Ovary (tissue), 9 donors: Measurements from ENCODE around the gene TFDP1. TPM values are rescaled to one million over a fixed set of nuclear protein-coding genes. Genes with fewer than 3 reads are reported as not detected.

Experiments used
- DNase-seq, 5 donors: peaks; one replicate each; pipeline ENCODE4 v3.0.0-alpha.2; 2019 to 2020
- H3K27ac ChIP-seq, 2 donors: fragments of 200-600 bp; one replicate each; pipeline versions ENCODE4 v1.5.1 to v1.8.0; 2019 to 2022
- H3K27me3 ChIP-seq: fragments of 200-600 bp; one replicate; pipeline ENCODE4 v1.8.0; 2022
- H3K36me3 ChIP-seq: fragments of 200-600 bp; sonication (generic); one replicate; pipeline ENCODE4 v1.5.1; 2019
- H3K4me1 ChIP-seq: one replicate; pipeline ENCODE4 v1.8.1; 2013; ENCODE audit warnings: mild to moderate bottlenecking, moderate library complexity; ENCODE audit not compliant: insufficient read depth
- H3K4me3 ChIP-seq: fragments of 200-600 bp; sonication (generic); one replicate; pipeline ENCODE4 v1.5.1; 2017
- H3K9me3 ChIP-seq, 2 donors: fragments of 200-600 bp in 1 of 2; sonication (generic) in 1 of 2; one replicate each; pipeline versions ENCODE4 v1.5.1 to v1.8.1; 2013 to 2019; ENCODE audit warnings: mild to moderate bottlenecking in 1 of 2, moderate library complexity in 1 of 2
- CTCF ChIP-seq, 3 donors: fragments of 450-650 bp in 2 of 3; fragments of 200-600 bp in 1 of 3; IDR thresholded peaks; one replicate each; pipeline versions ENCODE4 v1.5.1 to v1.8.0; 2016 to 2022; ENCODE audit warnings: antibody characterized with exemption in 3 of 3, mild to moderate bottlenecking in 1 of 3
- EP300 ChIP-seq: sonication (generic); formaldehyde crosslinking; IDR thresholded peaks from one replicate; pipeline ENCODE4 v1.6.1; 2017; ENCODE audit warnings: antibody characterized with exemption
- POLR2A ChIP-seq: fragments of 450-650 bp; IDR thresholded peaks from one replicate; pipeline ENCODE4 v1.6.1; 2017; ENCODE audit warnings: antibody characterized with exemption, mild to moderate bottlenecking, moderate library complexity
- WGBS, 3 donors: extraction: QIAGEN DNeasy Blood & Tissue Kit in 1 of 3; methylation state at CpG; one replicate each; pipeline versions ENCODE4 v1.1.5 to v1.1.7; 2013 to 2017; 5-methylcytosine and 5-hydroxymethylcytosine counted together
- intact Hi-C, 4 donors: fragments of 100-400 bp; cut with DNase I; formaldehyde crosslinking; loops; one replicate each; pipeline versions ENCODE4 v1.11.0 to v1.15.1; 2022 to 2023
- polyA plus RNA-seq, 2 donors: library from polyadenylated mRNA; stranded (reverse); fragments of 200-250 nt in 1 of 2; fragments of 350-450 nt in 1 of 2; fragmentation: Illumina TruSeq in 1 of 2; extraction: RNeasy Lipid Tissue Mini Kit (QIAGEN cat#74804) in 1 of 2; gene quantifications; one replicate each; pipeline ENCODE4 v1.2.3, GENCODE V29; 2013 to 2014
- total RNA-seq, 7 donors: library from RNA; depleted of rRNA in 2 of 7; stranded (reverse); fragments of >200 nt in 2 of 7; fragmentation: NEBNext Ultra II Directional in 3 of 7; extraction: Animal tissue kit (Norgen Biotek cat#: 25700) in 3 of 7; gene quantifications; one replicate each; pipeline versions ENCODE4 v1.1.0 to v1.2.4, GENCODE V29; 2016 to 2023
- donor health status: DM: no; HTN: no; CAD: no; lungs with moderate emphysema.
- donor health status: DM: no; HTN: no; CAD: no.
- donor health status: Bipolar disorder and iron deficiency.
- donor health status: DM: yes; HTN: yes; CAD: no.
- donor health status: DM: no; HTN: no; CAD: no.
- donor health status: DM: yes; HTN: yes; CAD: no.

The TFDP1 gene
- total and polyA plus RNA-seq, 9 donors, result 8.8 to 45.6 (median 33.8) TPM

DNA sequence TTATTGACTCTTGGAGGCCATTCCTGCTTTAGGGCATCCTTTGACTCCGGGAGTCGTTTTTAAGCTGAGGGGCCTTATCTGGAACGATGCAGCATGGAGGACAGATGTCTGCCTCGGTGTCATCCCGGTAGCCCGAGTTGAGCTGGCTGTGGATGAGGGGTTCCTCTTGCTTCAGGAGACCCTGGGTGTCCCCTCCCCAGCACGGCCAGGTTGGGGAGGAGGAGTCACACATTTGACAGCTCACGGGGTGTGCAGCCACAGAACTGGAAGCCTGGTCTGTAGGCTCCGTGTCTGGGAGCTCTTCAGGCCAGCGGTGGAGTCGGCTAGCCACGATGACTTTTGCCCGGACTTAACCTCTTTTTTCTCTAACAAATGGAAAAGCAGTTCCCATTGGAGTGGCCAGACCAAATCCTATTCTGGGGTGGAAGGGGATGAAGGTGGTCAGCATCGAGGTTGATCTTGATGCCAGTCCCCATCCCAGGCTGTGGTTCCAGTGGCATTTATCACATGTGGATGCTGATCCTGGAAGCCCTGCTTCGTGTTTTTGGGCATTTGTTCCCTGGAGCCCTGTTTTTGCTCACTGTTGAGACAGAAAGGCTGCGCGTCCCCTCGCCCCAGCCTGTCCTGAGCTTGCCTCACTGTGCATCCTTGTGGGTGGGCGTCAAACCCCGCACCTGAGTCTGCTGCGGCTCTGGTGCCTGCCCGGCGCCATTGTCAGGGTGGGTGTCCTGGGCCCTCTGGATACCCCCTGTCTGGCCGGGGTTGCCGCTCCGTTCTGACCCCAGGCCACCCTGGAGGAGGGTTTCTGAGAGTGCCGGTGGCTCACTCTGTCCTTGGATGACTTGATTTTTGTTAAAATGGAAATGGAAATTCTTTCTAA is 12.0 kb downstream of the TFDP1 start:
- no peak overlapping the region for H3K4me3 ChIP-seq
- DNase-seq, result peak in 3 of 5 donors; percentile 1 to 21 (median 7)
- H3K9me3 ChIP-seq, result no peaks in the 10 kb centered on the region
- H3K36me3 ChIP-seq, result no peaks in the 10 kb centered on the region
- H3K27me3 ChIP-seq, result no peaks in the 10 kb centered on the region
- TF ChIP-seq CTCF (IDR thresholded peaks at IDR 0.05), result no peak
- no peak for TF ChIP-seq POLR2A
- TF ChIP-seq EP300, result no peak
- intact Hi-C loops, result no loop called here
- H3K27ac ChIP-seq, result no peak overlapping the region
- 92 to 97% (median 92%) methylated on average over 27 of the region's 27 CpGs for WGBS, 3 donors
- no peaks in the 10 kb centered on the region for H3K4me1 ChIP-seq

GRCh38 chr13:113597391-113598080 is 13.0 kb downstream of the TFDP1 start:
- H3K4me1 ChIP-seq, result no peaks in the 10 kb centered on the region
- no peaks in the 10 kb centered on the region for H3K36me3 ChIP-seq
- H3K27me3 ChIP-seq, result no peaks in the 10 kb centered on the region
- DNase-seq, result peak in 2 of 5 donors; percentile 7 to 27
- intact Hi-C loops, result no loop called here
- whole genome bisulfite sequencing, 3 donors, result 87 to 89% (median 89%) methylated on average over 24 of the region's 24 CpGs
- no peak overlapping the region for H3K4me3 ChIP-seq
- TF ChIP-seq POLR2A (no peak), EP300 (no peak), CTCF (IDR thresholded peaks at IDR 0.05) (no peak)
- H3K27ac ChIP-seq, result no peak overlapping the region
- H3K9me3 ChIP-seq, result no peaks in the 10 kb centered on the region

- peak in 1 of 5 donors; percentile 10 for DNase-seq
- Histone ChIP-seq H3K27ac (no peak overlapping the region), H3K4me3 (no peak overlapping the region), H3K4me1 (no peaks in the 10 kb centered on the region), H3K36me3 (no peaks in the 10 kb centered on the region), H3K27me3 (no peaks in the 10 kb centered on the region), H3K9me3 (no peaks in the 10 kb centered on the region)
- intact Hi-C loops, result no loop called here
- no peak for TF ChIP-seq EP300
- 84 to 95% (median 91%) methylated on average over 5 of the region's 5 CpGs for WGBS, 3 donors
These were observed 13.5 kb downstream of the TFDP1 start for GRCh38 chr13:113598081-113598410.

DNA sequence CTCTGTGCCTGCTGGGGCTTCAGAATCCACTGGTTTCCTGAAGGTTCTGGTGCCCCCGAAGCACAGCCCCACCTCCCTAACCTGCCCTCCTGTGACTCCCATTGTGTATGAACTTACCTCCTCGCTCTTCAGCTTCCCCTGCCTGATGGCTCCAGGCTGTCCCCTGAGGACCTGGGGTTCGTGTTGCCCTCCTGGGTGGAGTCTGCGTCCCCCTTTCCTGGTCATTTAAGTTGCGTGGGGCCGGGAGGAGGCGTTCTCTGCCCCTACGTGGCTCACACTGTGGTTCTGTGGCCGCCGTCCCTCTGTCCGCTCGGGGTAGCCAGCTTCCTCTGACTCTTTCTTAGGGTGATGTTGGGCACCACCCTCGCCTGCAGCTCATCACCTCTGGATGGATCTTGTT is 13.9 kb downstream of the TFDP1 start:
- intact Hi-C loops, result no loop called here
- WGBS, 3 donors, result 92 to 97% (median 96%) methylated on average over 13 of the region's 13 CpGs
- H3K27me3 ChIP-seq, result no peaks in the 10 kb centered on the region
- no peaks in the 10 kb centered on the region for H3K9me3 ChIP-seq
- TF ChIP-seq POLR2A, result no peak
- no peak for TF ChIP-seq CTCF (IDR thresholded peaks at IDR 0.05)
- no peak for TF ChIP-seq EP300
- no peaks in the 10 kb centered on the region for H3K36me3 ChIP-seq
- no peak overlapping the region for H3K4me3 ChIP-seq
- DNase-seq, result peak in 3 of 5 donors; percentile 6 to 15 (median 7)
- H3K27ac ChIP-seq, result no peak overlapping the region
- no peaks in the 10 kb centered on the region for H3K4me1 ChIP-seq

DNA sequence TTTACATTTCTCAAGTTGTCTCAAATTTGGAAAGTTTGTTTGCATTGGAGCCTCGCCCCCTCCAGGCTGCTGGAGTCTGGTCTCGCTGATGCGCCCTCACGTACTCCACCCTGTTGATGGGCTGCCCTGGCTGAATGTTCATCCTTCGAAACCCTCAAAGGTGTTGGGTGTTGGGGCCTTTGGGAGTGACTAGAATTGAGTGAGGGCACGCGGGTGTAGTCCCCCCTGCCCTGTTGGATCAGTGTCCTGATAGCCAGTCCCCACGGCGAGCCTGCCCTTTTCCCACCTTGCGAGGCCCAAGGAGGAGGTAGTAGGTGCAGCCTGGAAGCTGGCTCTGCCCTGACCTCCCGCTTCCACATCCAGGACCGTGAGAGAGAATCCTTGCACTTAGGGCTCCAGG is 14.8 kb downstream of the TFDP1 start:
- no peak overlapping the region for H3K4me3 ChIP-seq
- TF ChIP-seq EP300, result no peak
- no peak for TF ChIP-seq CTCF (IDR thresholded peaks at IDR 0.05)
- no peak for TF ChIP-seq POLR2A
- no peaks in the 10 kb centered on the region for H3K36me3 ChIP-seq
- no peak overlapping the region for H3K27ac ChIP-seq
- WGBS, 3 donors, result 95 to 99% (median 97%) methylated on average over 12 of the region's 12 CpGs
- H3K27me3 ChIP-seq, result no peaks in the 10 kb centered on the region
- no peaks in the 10 kb centered on the region for H3K9me3 ChIP-seq
- H3K4me1 ChIP-seq, result no peaks in the 10 kb centered on the region
- intact Hi-C loops, result no loop called here
- peak in 1 of 5 donors; percentile 17 for DNase-seq
